NCI-H524 (cell line): ENCODE data around the gene CATSPERE.
"Not testable (repeated sequence)": the region's sequence is repeated elsewhere in the genome, so short reads cannot be mapped to it uniquely, and the experiment has no call there.

ENCODE experiments used
- DNase-seq, 2 experiments: peaks; one replicate each; lab custom pipeline; 2025; lab: John Stamatoyannopoulos, UW

The CATSPERE gene

DNA sequence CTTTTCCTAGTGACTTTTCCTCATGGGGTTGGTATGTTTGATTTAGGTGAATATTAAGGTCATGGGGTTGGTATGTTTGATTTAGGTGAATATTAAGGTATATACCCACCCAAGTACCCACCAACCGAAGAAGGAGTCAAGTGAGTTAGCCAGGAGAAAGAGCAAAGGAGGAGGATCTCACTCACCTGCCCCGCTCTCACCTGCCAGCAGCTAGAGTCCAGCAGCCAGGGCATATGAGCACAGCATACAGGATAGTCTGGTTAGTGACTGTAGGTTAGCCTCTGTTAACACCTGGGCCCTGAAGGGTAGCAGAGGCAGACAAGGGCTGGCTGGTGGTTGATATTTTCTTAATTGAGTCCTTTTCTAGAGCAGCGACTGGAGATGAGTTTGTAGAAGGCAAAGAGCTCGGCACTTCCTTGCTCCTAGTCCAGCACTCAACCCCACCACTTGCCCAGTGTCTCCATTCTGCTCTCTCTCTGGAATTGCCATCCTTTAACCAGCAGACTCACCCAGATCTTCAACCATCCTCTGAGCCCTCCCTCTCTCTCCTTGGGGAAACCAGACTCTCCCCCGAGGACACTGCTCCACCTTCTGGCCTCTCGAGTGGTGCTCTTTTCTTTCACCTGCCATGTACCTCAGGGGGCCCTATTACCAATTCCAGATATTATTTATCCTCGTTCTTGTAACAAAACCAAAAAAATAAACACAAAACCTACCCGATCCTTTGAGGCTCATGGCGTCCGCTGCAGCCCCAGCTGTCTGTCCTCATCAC is 175.6 kb downstream of the CATSPERE start:
- DNase-seq: no peak

DNA sequence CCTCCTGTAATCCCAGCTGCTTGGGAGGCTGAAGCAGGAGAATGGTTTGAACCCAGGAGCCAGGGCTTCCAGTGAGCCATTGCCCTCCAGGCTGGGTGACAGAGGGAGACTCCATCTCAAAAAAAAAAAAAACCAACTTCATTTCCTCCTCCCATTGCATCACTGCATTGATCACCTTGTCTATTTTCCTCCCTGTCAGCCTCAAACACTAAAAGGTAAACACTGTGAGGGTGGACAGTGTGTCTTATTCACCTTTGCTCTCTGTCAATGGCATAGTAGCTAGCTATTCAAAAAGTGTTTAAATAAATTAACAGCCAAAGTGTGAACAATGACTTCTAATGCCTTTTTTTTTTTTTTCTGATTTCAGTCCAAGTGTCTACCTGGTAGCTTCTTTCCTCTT is 178.5 kb downstream of the CATSPERE start:
- DNase-seq: no peak

- DNase-seq: no peak
These were observed 179.8 kb downstream of the CATSPERE start for GRCh38 chr1:244640917-244641316.

- no peak for DNase-seq
These were observed 181.5 kb downstream of the CATSPERE start for GRCh38 chr1:244642526-244642925.

- no peak for DNase-seq
These were observed 181.9 kb downstream of the CATSPERE start for GRCh38 chr1:244642988-244643387.

- DNase-seq: no peak
These were observed 184.3 kb downstream of the CATSPERE start for GRCh38 chr1:244645414-244645813.

GRCh38 chr1:244645890-244646289 is 184.8 kb downstream of the CATSPERE start:
- no peak for DNase-seq

- no peak for DNase-seq
These were observed 186.7 kb downstream of the CATSPERE start for GRCh38 chr1:244647819-244648218.

DNA sequence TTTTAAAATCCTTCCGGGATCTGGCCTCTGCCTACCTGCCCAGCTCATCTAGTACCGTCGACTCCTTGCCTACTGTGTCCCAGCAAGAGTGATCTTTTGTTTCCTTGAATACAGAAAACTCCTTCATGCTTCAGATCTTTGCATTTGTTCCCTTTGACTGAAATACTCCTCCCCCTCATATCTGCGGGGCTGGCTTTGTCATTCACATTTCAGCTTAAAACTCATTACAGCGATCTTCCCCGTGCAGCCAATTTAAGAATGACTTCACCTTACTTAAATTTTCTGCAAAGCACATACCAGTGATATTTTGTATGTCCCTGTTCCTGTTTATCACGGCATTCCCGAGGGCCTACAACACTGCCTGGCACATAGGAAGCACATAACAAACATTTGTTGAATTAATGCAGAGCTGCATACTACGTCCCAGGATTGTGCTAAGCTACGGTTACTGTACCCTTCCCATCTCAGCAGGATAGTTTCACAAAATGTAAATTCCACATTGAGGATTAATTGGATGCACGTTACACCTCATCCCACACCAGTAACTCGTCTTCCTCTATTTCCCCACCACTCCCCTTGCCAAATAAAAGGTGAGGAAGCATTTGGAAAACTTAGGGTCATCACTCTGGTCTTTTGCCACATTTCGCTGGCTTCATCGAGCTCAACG is 191.0 kb downstream of the CATSPERE start:
- peak in 1 of 2 experiments; percentile 2 for DNase-seq

GRCh38 chr1:244652623-244653438 is 191.8 kb downstream of the CATSPERE start, which contains the start of gene DESI2:
Gene DESI2, plus strand, starts transcription at chr1:244653126. Its CDS starts 188 bp downstream, at chr1:244653314.
- DNase-seq: peak; percentile 95 to 99

GRCh38 chr1:244653439-244654107 is 192.5 kb downstream of the CATSPERE start:
- peak in 1 of 2 experiments; percentile 14 for DNase-seq

DNA sequence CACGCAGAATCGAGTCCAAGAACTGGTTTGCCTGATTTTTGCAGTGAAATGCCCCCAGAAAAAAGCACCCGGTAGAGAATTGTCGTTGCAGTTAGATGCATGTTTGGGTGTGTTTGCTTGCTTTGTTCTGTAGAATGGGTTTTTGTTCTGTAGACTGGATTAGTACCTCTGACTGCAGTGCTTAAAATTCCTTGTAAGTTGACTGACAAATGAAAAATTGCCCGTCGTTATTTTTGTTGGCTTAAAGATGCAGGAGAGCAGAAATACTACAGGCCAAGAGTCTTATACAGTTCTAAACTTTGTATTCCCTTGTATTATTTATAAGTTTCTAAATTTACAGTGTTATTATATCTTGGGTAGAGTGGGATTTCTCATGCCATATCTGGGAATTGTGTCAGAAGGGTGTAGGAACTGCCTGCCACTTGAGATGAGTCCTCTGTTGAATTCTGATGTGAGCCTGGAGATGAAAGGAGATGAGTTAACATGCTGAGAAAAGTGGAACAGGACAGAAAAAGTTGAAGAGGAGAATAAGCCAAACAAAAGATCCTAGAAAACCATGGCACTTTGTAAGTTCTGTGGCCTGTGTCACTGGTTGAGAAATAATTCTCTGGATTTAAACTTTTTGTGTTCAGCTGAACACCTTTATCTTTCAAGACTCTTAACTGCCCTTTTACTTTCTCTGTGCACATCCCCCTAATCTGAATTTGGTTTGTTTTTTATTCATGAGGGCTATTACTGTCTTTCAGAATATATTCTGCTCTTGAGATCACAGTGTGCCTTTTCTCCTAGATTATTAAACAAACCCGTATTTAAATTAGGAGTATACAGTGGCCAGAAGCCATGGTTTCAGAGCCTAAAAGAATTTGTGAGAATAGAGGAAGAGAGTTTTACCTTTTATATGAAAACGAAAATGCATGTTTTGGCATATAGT is 193.3 kb downstream of the CATSPERE start:
- DNase-seq: no peak

DNA sequence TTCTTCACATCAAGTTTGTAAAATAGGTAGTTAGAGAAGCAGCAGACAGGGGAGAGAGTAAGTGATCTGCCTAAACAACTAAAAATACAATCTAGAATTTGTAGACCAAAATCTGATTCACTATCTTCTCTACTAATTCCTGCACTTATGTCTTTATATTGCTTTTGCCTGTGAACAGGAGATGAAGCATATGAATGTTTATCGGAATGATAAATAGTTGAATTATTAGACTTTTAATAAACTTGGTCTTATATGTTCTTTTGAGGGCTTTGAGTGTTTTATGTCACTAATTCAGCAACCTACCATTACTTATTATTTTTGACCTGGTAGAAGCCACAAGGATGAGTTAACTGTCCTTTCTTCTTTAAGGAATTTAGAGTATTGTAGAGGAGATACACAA is 194.1 kb downstream of the CATSPERE start:
- no peak for DNase-seq

DNA sequence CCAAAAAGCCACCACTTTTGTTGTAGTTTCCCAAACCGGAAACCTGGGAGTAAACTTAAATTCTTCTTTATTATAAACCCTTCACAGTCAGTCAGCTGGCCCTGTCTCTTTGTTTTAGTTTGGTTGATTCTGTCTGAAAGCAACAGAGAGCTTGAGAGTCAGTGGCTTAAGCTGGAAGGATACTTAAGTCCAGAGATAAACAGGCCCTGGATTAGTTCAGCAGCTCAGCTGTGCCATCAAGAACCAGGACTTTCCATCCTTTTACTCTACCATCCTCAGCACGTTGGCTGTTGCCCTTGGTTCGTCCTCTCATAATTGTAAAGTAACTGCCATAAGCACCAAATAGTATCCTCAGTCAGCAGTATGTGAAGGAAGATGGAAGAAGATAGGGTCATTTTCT is 196.3 kb downstream of the CATSPERE start:
- no peak for DNase-seq

- DNase-seq: no peak
These were observed 198.6 kb downstream of the CATSPERE start for GRCh38 chr1:244659694-244660093.

- DNase-seq: no peak
These were observed 199.5 kb downstream of the CATSPERE start for GRCh38 chr1:244660595-244660994.

- DNase-seq: not testable (repeated sequence)
These were observed 200.7 kb downstream of the CATSPERE start for GRCh38 chr1:244661569-244662312.

- DNase-seq: no peak
These were observed 201.5 kb downstream of the CATSPERE start for GRCh38 chr1:244662599-244662998.

DNA sequence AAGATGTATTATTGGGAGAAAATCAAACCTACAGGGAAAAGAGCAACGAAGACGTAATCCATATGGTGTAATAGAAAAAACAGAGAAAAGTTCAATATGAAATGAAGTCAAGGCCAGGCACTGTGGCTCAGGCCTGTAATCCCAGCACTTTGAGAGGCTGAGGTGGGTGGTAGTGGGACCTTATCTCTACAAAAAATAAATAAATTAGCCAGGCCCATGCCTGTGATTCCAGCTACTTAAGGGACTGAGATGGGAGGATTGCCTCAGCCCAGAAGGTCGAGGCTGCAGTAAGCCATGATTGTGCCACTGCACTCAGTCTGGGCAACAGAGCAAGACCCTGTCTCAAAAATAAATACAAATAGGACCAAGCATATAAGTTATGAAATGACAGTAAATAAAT is 203.3 kb downstream of the CATSPERE start:
- DNase-seq: no peak

DNA sequence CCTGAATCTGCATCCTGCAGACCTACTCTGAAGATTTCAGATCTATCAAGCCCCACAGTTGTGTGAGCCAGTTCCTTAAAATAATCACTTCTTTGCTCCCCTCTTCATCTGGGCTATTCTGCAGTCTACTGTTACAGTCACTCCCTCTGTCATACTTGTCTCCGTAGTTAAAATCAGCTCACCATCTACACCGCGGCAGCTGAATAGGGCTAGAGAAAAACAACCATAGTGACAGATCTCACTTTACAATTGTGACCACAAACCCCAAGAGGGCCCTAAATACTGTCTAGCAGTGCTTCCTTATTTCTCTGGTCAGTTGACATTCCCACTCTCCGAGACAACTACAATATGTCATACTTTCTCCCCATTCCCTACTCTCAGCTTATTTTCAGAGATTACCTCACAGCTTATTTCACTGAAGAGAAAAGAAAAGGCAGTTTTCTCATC is 204.7 kb downstream of the CATSPERE start:
- DNase-seq: no peak
